Measurements from ENCODE around the gene NPNT. TPM values are rescaled to one million over a fixed set of nuclear protein-coding genes. Genes with fewer than 3 reads are reported as not detected.

Gene NPNT
- total RNA-seq, 1 donor from 2014 or later, result 74.1 TPM

GRCh38 chr4:105911426-105911825, 16.2 kb downstream of the NPNT start:
- H3K9ac ChIP-seq (ENCODE audit: low read depth in 1 of 3, low read length in 3 of 3), result no peak overlapping the region
- H3K27ac ChIP-seq (ENCODE audit: low read depth, low read length), result no peak overlapping the region
- H3K27me3 ChIP-seq (ENCODE audit: control insufficient read depth in 3 of 3, insufficient read depth in 3 of 3, low read length in 3 of 3), result no peaks in the 10 kb centered on the region
- peaks cover 0 to 3% (median 0%) of the 10 kb centered on the region in 3 donors for H3K4me1 ChIP-seq (ENCODE audit: control insufficient read depth in 3 of 3, insufficient read depth in 3 of 3, low read length in 3 of 3)
- H3K9me3 ChIP-seq (ENCODE audit: control insufficient read depth in 3 of 3, low read length in 3 of 3), result no peaks in the 10 kb centered on the region
- H3K36me3 ChIP-seq (ENCODE audit: control insufficient read depth in 3 of 3, insufficient read depth in 3 of 3, low read length in 3 of 3), result no peaks in the 10 kb centered on the region
- H3K4me3 ChIP-seq (ENCODE audit: low read length in 3 of 3), result no peak overlapping the region

- H3K4me3 ChIP-seq (ENCODE audit: low read length in 3 of 3), result no peak overlapping the region
- no peaks in the 10 kb centered on the region for H3K27me3 ChIP-seq (ENCODE audit: control insufficient read depth in 3 of 3, insufficient read depth in 3 of 3, low read length in 3 of 3)
- H3K9me3 ChIP-seq (ENCODE audit: control insufficient read depth in 3 of 3, low read length in 3 of 3), result no peaks in the 10 kb centered on the region
- no peak overlapping the region for H3K9ac ChIP-seq (ENCODE audit: low read depth in 1 of 3, low read length in 3 of 3)
- H3K27ac ChIP-seq (ENCODE audit: low read depth, low read length), result no peak overlapping the region
- H3K4me1 ChIP-seq (ENCODE audit: control insufficient read depth in 3 of 3, insufficient read depth in 3 of 3, low read length in 3 of 3), result peaks cover 0 to 3% (median 0%) of the 10 kb centered on the region in 3 donors
- H3K36me3 ChIP-seq (ENCODE audit: control insufficient read depth in 3 of 3, insufficient read depth in 3 of 3, low read length in 3 of 3), result no peaks in the 10 kb centered on the region
These were observed 17.4 kb downstream of the NPNT start for GRCh38 chr4:105912633-105913032.

DNA sequence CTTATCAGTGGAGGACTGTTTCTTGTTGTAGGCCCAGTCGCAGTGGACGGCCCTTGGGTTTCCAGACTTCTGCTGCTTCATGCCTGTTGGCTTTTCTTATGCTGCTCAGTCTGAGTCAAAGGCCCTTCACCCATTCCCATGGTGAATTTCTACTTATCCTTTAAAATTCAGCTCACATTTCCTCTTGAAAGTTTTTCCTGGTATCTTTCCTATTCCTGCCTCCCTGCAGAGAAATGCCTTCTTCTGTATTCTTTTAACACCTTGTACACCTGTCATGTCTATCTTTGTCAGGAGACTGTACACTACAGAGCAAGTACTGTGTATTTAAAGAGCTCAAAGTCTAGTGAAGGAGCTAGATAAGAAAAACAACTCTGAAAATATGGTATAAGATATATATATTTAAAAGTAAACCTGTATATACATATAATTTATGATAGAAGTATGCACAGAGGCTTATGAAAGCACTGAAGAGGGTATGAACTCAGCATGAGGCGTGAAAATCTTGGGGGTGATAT, 22.0 kb downstream of the NPNT start:
- Histone ChIP-seq H3K4me1 (ENCODE audit: control insufficient read depth in 3 of 3, insufficient read depth in 3 of 3, low read length in 3 of 3) (peaks cover 0 to 3% (median 0%) of the 10 kb centered on the region in 3 donors), H3K9me3 (ENCODE audit: control insufficient read depth in 3 of 3, low read length in 3 of 3) (no peaks in the 10 kb centered on the region), H3K27ac (ENCODE audit: low read depth, low read length) (no peak overlapping the region), H3K4me3 (ENCODE audit: low read length in 3 of 3) (no peak overlapping the region), H3K9ac (ENCODE audit: low read depth in 1 of 3, low read length in 3 of 3) (no peak overlapping the region), H3K36me3 (ENCODE audit: control insufficient read depth in 3 of 3, insufficient read depth in 3 of 3, low read length in 3 of 3) (no peaks in the 10 kb centered on the region), H3K27me3 (ENCODE audit: control insufficient read depth in 3 of 3, insufficient read depth in 3 of 3, low read length in 3 of 3) (no peaks in the 10 kb centered on the region)

GRCh38 chr4:105921301-105921700, 26.0 kb downstream of the NPNT start:
- Histone ChIP-seq H3K4me3 (ENCODE audit: low read length in 3 of 3) (no peak overlapping the region), H3K9ac (ENCODE audit: low read depth in 1 of 3, low read length in 3 of 3) (no peak overlapping the region), H3K27ac (ENCODE audit: low read depth, low read length) (no peak overlapping the region), H3K9me3 (ENCODE audit: control insufficient read depth in 3 of 3, low read length in 3 of 3) (no peaks in the 10 kb centered on the region), H3K4me1 (ENCODE audit: control insufficient read depth in 3 of 3, insufficient read depth in 3 of 3, low read length in 3 of 3) (no peaks in the 10 kb centered on the region), H3K36me3 (ENCODE audit: control insufficient read depth in 3 of 3, insufficient read depth in 3 of 3, low read length in 3 of 3) (no peaks in the 10 kb centered on the region), H3K27me3 (ENCODE audit: control insufficient read depth in 3 of 3, insufficient read depth in 3 of 3, low read length in 3 of 3) (no peaks in the 10 kb centered on the region)

- Histone ChIP-seq H3K36me3 (ENCODE audit: control insufficient read depth in 3 of 3, insufficient read depth in 3 of 3, low read length in 3 of 3) (no peaks in the 10 kb centered on the region), H3K9me3 (ENCODE audit: control insufficient read depth in 3 of 3, low read length in 3 of 3) (no peaks in the 10 kb centered on the region), H3K9ac (ENCODE audit: low read depth in 1 of 3, low read length in 3 of 3) (no peak overlapping the region), H3K4me1 (ENCODE audit: control insufficient read depth in 3 of 3, insufficient read depth in 3 of 3, low read length in 3 of 3) (no peaks in the 10 kb centered on the region), H3K27ac (ENCODE audit: low read depth, low read length) (no peak overlapping the region), H3K4me3 (ENCODE audit: low read length in 3 of 3) (no peak overlapping the region), H3K27me3 (ENCODE audit: control insufficient read depth in 3 of 3, insufficient read depth in 3 of 3, low read length in 3 of 3) (no peaks in the 10 kb centered on the region)
These were observed 28.4 kb downstream of the NPNT start for GRCh38 chr4:105923497-105924238.

DNA sequence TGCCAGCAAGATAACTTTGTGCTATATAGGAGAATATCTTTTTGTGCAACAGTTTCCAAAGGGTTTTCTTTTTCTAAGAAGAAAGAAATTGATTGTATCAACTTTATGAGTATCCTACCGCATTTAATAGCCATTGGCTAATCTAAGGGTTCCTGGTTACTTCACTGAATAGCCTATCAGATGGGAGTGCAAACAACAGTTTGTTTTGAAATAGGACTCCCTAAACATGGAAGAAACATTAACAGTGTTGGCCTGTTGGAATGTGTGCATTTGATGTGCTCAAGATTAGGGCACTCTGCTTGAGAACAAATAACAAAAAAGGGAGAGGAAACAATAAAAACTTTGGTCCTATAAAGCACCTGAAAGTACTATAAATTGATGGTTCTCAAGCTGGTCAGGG, 29.1 kb downstream of the NPNT start:
- Histone ChIP-seq H3K36me3 (ENCODE audit: control insufficient read depth in 3 of 3, insufficient read depth in 3 of 3, low read length in 3 of 3) (no peaks in the 10 kb centered on the region), H3K4me1 (ENCODE audit: control insufficient read depth in 3 of 3, insufficient read depth in 3 of 3, low read length in 3 of 3) (no peaks in the 10 kb centered on the region), H3K9me3 (ENCODE audit: control insufficient read depth in 3 of 3, low read length in 3 of 3) (no peaks in the 10 kb centered on the region), H3K27me3 (ENCODE audit: control insufficient read depth in 3 of 3, insufficient read depth in 3 of 3, low read length in 3 of 3) (no peaks in the 10 kb centered on the region), H3K9ac (ENCODE audit: low read depth in 1 of 3, low read length in 3 of 3) (no peak overlapping the region), H3K4me3 (ENCODE audit: low read length in 3 of 3) (no peak overlapping the region), H3K27ac (ENCODE audit: low read depth, low read length) (no peak overlapping the region)

- no peak overlapping the region for H3K4me3 ChIP-seq (ENCODE audit: low read length in 3 of 3)
- H3K36me3 ChIP-seq (ENCODE audit: control insufficient read depth in 3 of 3, insufficient read depth in 3 of 3, low read length in 3 of 3), result no peaks in the 10 kb centered on the region
- no peak overlapping the region for H3K27ac ChIP-seq (ENCODE audit: low read depth, low read length)
- no peaks in the 10 kb centered on the region for H3K27me3 ChIP-seq (ENCODE audit: control insufficient read depth in 3 of 3, insufficient read depth in 3 of 3, low read length in 3 of 3)
- H3K4me1 ChIP-seq (ENCODE audit: control insufficient read depth in 3 of 3, insufficient read depth in 3 of 3, low read length in 3 of 3), result no peaks in the 10 kb centered on the region
- no peaks in the 10 kb centered on the region for H3K9me3 ChIP-seq (ENCODE audit: control insufficient read depth in 3 of 3, low read length in 3 of 3)
- H3K9ac ChIP-seq (ENCODE audit: low read depth in 1 of 3, low read length in 3 of 3), result no peak overlapping the region
These were observed 35.4 kb downstream of the NPNT start for GRCh38 chr4:105930698-105931097.

- no peaks in the 10 kb centered on the region for H3K27me3 ChIP-seq (ENCODE audit: control insufficient read depth in 3 of 3, insufficient read depth in 3 of 3, low read length in 3 of 3)
- no peaks in the 10 kb centered on the region for H3K9me3 ChIP-seq (ENCODE audit: control insufficient read depth in 3 of 3, low read length in 3 of 3)
- H3K4me1 ChIP-seq (ENCODE audit: control insufficient read depth in 3 of 3, insufficient read depth in 3 of 3, low read length in 3 of 3), result no peaks in the 10 kb centered on the region
- no peak overlapping the region for H3K9ac ChIP-seq (ENCODE audit: low read depth in 1 of 3, low read length in 3 of 3)
- no peak overlapping the region for H3K27ac ChIP-seq (ENCODE audit: low read depth, low read length)
- no peak overlapping the region for H3K4me3 ChIP-seq (ENCODE audit: low read length in 3 of 3)
- no peaks in the 10 kb centered on the region for H3K36me3 ChIP-seq (ENCODE audit: control insufficient read depth in 3 of 3, insufficient read depth in 3 of 3, low read length in 3 of 3)
These were observed 37.8 kb downstream of the NPNT start for GRCh38 chr4:105933083-105933482.

- H3K27me3 ChIP-seq (ENCODE audit: control insufficient read depth in 3 of 3, insufficient read depth in 3 of 3, low read length in 3 of 3), result no peaks in the 10 kb centered on the region
- H3K9me3 ChIP-seq (ENCODE audit: control insufficient read depth in 3 of 3, low read length in 3 of 3), result no peaks in the 10 kb centered on the region
- no peaks in the 10 kb centered on the region for H3K4me1 ChIP-seq (ENCODE audit: control insufficient read depth in 3 of 3, insufficient read depth in 3 of 3, low read length in 3 of 3)
These were observed 39.1 kb downstream of the NPNT start for GRCh38 chr4:105934386-105934785.

DNA sequence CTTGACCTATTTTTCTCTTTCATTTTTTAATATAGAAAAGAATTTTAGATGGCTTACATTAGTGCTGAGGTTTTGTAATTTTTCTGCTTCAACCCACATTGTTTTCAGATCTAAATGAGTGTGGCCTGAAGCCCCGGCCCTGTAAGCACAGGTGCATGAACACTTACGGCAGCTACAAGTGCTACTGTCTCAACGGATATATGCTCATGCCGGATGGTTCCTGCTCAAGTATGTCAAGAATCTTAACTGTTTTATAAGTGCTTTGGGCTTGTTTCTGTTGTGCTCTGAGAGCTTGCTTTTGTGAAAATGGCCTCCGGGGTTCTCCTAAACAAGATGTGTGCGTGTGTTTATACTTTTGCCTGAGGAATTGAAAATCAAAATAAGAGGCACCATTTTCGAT, 41.6 kb downstream of the NPNT start:
- Histone ChIP-seq H3K9me3 (ENCODE audit: control insufficient read depth in 3 of 3, low read length in 3 of 3) (no peaks in the 10 kb centered on the region), H3K4me3 (ENCODE audit: low read length in 3 of 3) (no peak overlapping the region), H3K27ac (ENCODE audit: low read depth, low read length) (no peak overlapping the region), H3K36me3 (ENCODE audit: control insufficient read depth in 3 of 3, insufficient read depth in 3 of 3, low read length in 3 of 3) (no peaks in the 10 kb centered on the region), H3K4me1 (ENCODE audit: control insufficient read depth in 3 of 3, insufficient read depth in 3 of 3, low read length in 3 of 3) (no peaks in the 10 kb centered on the region), H3K27me3 (ENCODE audit: control insufficient read depth in 3 of 3, insufficient read depth in 3 of 3, low read length in 3 of 3) (no peaks in the 10 kb centered on the region), H3K9ac (ENCODE audit: low read depth in 1 of 3, low read length in 3 of 3) (no peak overlapping the region)

More at GRCh38 chr4:105934386-105934785, 39.1 kb downstream of the NPNT start:
- H3K4me3 ChIP-seq (ENCODE audit: low read length in 3 of 3), result no peak overlapping the region
- H3K9ac ChIP-seq (ENCODE audit: low read depth in 1 of 3, low read length in 3 of 3), result no peak overlapping the region
- H3K36me3 ChIP-seq (ENCODE audit: control insufficient read depth in 3 of 3, insufficient read depth in 3 of 3, low read length in 3 of 3), result no peaks in the 10 kb centered on the region
- H3K27ac ChIP-seq (ENCODE audit: low read depth, low read length), result no peak overlapping the region

All from skeletal muscle tissue (tissue), 4 donors.